Activated naive CD4-positive, alpha-beta T cell treated with anti-CD3 and anti-CD28 coated beads for 36 hours (primary cell): ENCODE results near the gene SRPK3. TPM values are rescaled to one million over a fixed set of nuclear protein-coding genes. Genes with fewer than 3 reads are reported as not detected.

ENCODE experiments used
- CTCF ChIA-PET: fragments of 350-600 bp; sonication (Branson Sonifier 250); formaldehyde crosslinking; loops from one replicate; lab custom pipeline; 2021; ENCODE audit warnings: antibody characterized with exemption; lab: Charles Lee
- DNase-seq: peaks from one replicate; pipeline ENCODE4 v3.0.0-alpha.2; 2020
- H3K27ac Mint-ChIP-seq: one replicate; pipeline ENCODE4 v1.8.0; 2021; ENCODE audit warnings: mild to moderate bottlenecking, mixed read lengths
- H3K27me3 Mint-ChIP-seq: one replicate; pipeline ENCODE4 v1.8.0; 2021; ENCODE audit warnings: low read depth, mixed read lengths
- H3K36me3 Mint-ChIP-seq: one replicate; pipeline ENCODE4 v1.8.0; 2021; ENCODE audit warnings: low read depth, mixed read lengths
- H3K4me1 Mint-ChIP-seq: one replicate; pipeline ENCODE4 v1.8.0; 2021; ENCODE audit warnings: low read depth, mixed read lengths
- H3K4me3 Mint-ChIP-seq: one replicate; pipeline ENCODE4 v1.8.0; 2021; ENCODE audit warnings: mild to moderate bottlenecking, moderate library complexity, mixed read lengths
- H3K9me3 Mint-ChIP-seq: one replicate; pipeline ENCODE4 v1.8.0; 2021; ENCODE audit warnings: mixed read lengths
- intact Hi-C: fragments of 100-400 bp; cut with micrococcal nuclease; formaldehyde crosslinking; loops from one replicate; pipeline ENCODE4 v1.15.1; 2023
- total RNA-seq, 2 experiments: library from RNA; stranded (reverse); gene quantifications; one replicate each; pipeline ENCODE4 v1.2.3, GENCODE V29; 2021

Gene SRPK3
- total RNA-seq, 2 experiments from 2014 or later, result not detected

- CTCF ChIA-PET, result no interaction called here
- no peaks in the 10 kb centered on the region for H3K27me3 Mint-ChIP-seq
- intact Hi-C loops, result no loop called here
Observed at GRCh38 chrX:153800177-153800722, 19.4 kb downstream of the SRPK3 start.

GRCh38 chrX:153800746-153801145, 19.9 kb downstream of the SRPK3 start:
- DNase-seq, result no peak
- Mint-ChIP-seq H3K36me3 (peaks cover 8% of the 10 kb centered on the region), H3K27ac (no peak overlapping the region), H3K27me3 (no peaks in the 10 kb centered on the region), H3K4me3 (no peak overlapping the region), H3K4me1 (peaks cover 13% of the 10 kb centered on the region), H3K9me3 (no peaks in the 10 kb centered on the region)
- CTCF ChIA-PET, result no interaction called here
- intact Hi-C loops, result no loop called here

More at GRCh38 chrX:153800177-153800722, 19.4 kb downstream of the SRPK3 start:
- H3K9me3 Mint-ChIP-seq, result no peaks in the 10 kb centered on the region
- H3K36me3 Mint-ChIP-seq, result peaks cover 8% of the 10 kb centered on the region
- no peak overlapping the region for H3K27ac Mint-ChIP-seq
- H3K4me1 Mint-ChIP-seq, result peaks cover 15% of the 10 kb centered on the region
- no peak for DNase-seq
- no peak overlapping the region for H3K4me3 Mint-ChIP-seq

GRCh38 chrX:153801669-153802068, 20.8 kb downstream of the SRPK3 start:
- Mint-ChIP-seq H3K4me3 (no peak overlapping the region), H3K36me3 (peaks cover 4% of the 10 kb centered on the region), H3K27ac (no peak overlapping the region), H3K27me3 (no peaks in the 10 kb centered on the region), H3K4me1 (peaks cover 5% of the 10 kb centered on the region), H3K9me3 (no peaks in the 10 kb centered on the region)
- DNase-seq, result no peak
- intact Hi-C loops, result no loop called here
- CTCF ChIA-PET, result no interaction called here

GRCh38 chrX:153802513-153803045, 21.7 kb downstream of the SRPK3 start:
- no peak overlapping the region for H3K27ac Mint-ChIP-seq
- H3K27me3 Mint-ChIP-seq, result no peaks in the 10 kb centered on the region

GRCh38 chrX:153803211-153804099, 22.6 kb downstream of the SRPK3 start:
- H3K36me3 Mint-ChIP-seq, result peaks cover 1% of the 10 kb centered on the region
- H3K4me1 Mint-ChIP-seq, result no peaks in the 10 kb centered on the region
- no peaks in the 10 kb centered on the region for H3K9me3 Mint-ChIP-seq
- intact Hi-C loops, result no loop called here
- DNase-seq, result no peak
- CTCF ChIA-PET, result no interaction called here
- H3K27ac Mint-ChIP-seq, result no peak overlapping the region
- no peaks in the 10 kb centered on the region for H3K27me3 Mint-ChIP-seq
- H3K4me3 Mint-ChIP-seq, result no peak overlapping the region

More at GRCh38 chrX:153802513-153803045, 21.7 kb downstream of the SRPK3 start:
- intact Hi-C loops, result no loop called here
- no peak for DNase-seq
- H3K4me1 Mint-ChIP-seq, result no peaks in the 10 kb centered on the region
- peaks cover 4% of the 10 kb centered on the region for H3K36me3 Mint-ChIP-seq
- no peak overlapping the region for H3K4me3 Mint-ChIP-seq
- CTCF ChIA-PET, result no interaction called here
- no peaks in the 10 kb centered on the region for H3K9me3 Mint-ChIP-seq

GRCh38 chrX:153804100-153804595, 23.3 kb downstream of the SRPK3 start:
- DNase-seq, result no peak
- intact Hi-C loops, result no loop called here
- Mint-ChIP-seq H3K4me1 (no peaks in the 10 kb centered on the region), H3K4me3 (no peak overlapping the region), H3K36me3 (no peaks in the 10 kb centered on the region), H3K27ac (no peak overlapping the region), H3K27me3 (no peaks in the 10 kb centered on the region), H3K9me3 (no peaks in the 10 kb centered on the region)
- CTCF ChIA-PET, result no interaction called here

- no peaks in the 10 kb centered on the region for H3K9me3 Mint-ChIP-seq
- no peak for DNase-seq
- no peaks in the 10 kb centered on the region for H3K27me3 Mint-ChIP-seq
- H3K36me3 Mint-ChIP-seq, result no peaks in the 10 kb centered on the region
- CTCF ChIA-PET, result no interaction called here
- intact Hi-C loops, result no loop called here
- H3K4me3 Mint-ChIP-seq, result no peak overlapping the region
- no peaks in the 10 kb centered on the region for H3K4me1 Mint-ChIP-seq
- no peak overlapping the region for H3K27ac Mint-ChIP-seq
Observed at GRCh38 chrX:153804621-153805020, 23.8 kb downstream of the SRPK3 start.

- no peaks in the 10 kb centered on the region for H3K4me1 Mint-ChIP-seq
- H3K9me3 Mint-ChIP-seq, result no peaks in the 10 kb centered on the region
- no peaks in the 10 kb centered on the region for H3K36me3 Mint-ChIP-seq
- H3K27ac Mint-ChIP-seq, result no peak overlapping the region
- no peak for DNase-seq
- CTCF ChIA-PET, result no interaction called here
- no peaks in the 10 kb centered on the region for H3K27me3 Mint-ChIP-seq
- no peak overlapping the region for H3K4me3 Mint-ChIP-seq
- intact Hi-C loops, result no loop called here
Observed at GRCh38 chrX:153805436-153805835, 24.6 kb downstream of the SRPK3 start.

GRCh38 chrX:153806999-153807575, 26.2 kb downstream of the SRPK3 start:
- intact Hi-C loops, result no loop called here
- Mint-ChIP-seq H3K9me3 (no peaks in the 10 kb centered on the region), H3K36me3 (no peaks in the 10 kb centered on the region), H3K27me3 (no peaks in the 10 kb centered on the region), H3K4me1 (no peaks in the 10 kb centered on the region), H3K27ac (no peak overlapping the region), H3K4me3 (no peak overlapping the region)
- CTCF ChIA-PET, result no interaction called here
- DNase-seq, result no peak

- DNase-seq, result no peak
- Mint-ChIP-seq H3K4me1 (no peaks in the 10 kb centered on the region), H3K4me3 (no peak overlapping the region), H3K36me3 (no peaks in the 10 kb centered on the region), H3K9me3 (no peaks in the 10 kb centered on the region), H3K27ac (no peak overlapping the region), H3K27me3 (no peaks in the 10 kb centered on the region)
- CTCF ChIA-PET, result no interaction called here
- intact Hi-C loops, result no loop called here
Observed at GRCh38 chrX:153807976-153808375, 27.1 kb downstream of the SRPK3 start.

- no peaks in the 10 kb centered on the region for H3K9me3 Mint-ChIP-seq
- no peak overlapping the region for H3K4me3 Mint-ChIP-seq
- peaks cover 16% of the 10 kb centered on the region for H3K4me1 Mint-ChIP-seq
- no peak overlapping the region for H3K27ac Mint-ChIP-seq
- DNase-seq, result no peak
- H3K27me3 Mint-ChIP-seq, result no peaks in the 10 kb centered on the region
- CTCF ChIA-PET, result no interaction called here
- H3K36me3 Mint-ChIP-seq, result no peaks in the 10 kb centered on the region
- intact Hi-C loops, result no loop called here
Observed at GRCh38 chrX:153812220-153812619, 31.4 kb downstream of the SRPK3 start.

- no peaks in the 10 kb centered on the region for H3K36me3 Mint-ChIP-seq
- H3K4me1 Mint-ChIP-seq, result peaks cover 19% of the 10 kb centered on the region
- no peaks in the 10 kb centered on the region for H3K27me3 Mint-ChIP-seq
- intact Hi-C loops, result no loop called here
- no peak overlapping the region for H3K4me3 Mint-ChIP-seq
- CTCF ChIA-PET, result no interaction called here
- H3K27ac Mint-ChIP-seq, result no peak overlapping the region
- no peak for DNase-seq
- no peaks in the 10 kb centered on the region for H3K9me3 Mint-ChIP-seq
Observed at GRCh38 chrX:153813161-153813560, 32.3 kb downstream of the SRPK3 start.
